Measurements from ENCODE around the gene SNX3.
"Not testable (repeated sequence)": the region's sequence is repeated elsewhere in the genome, so short reads cannot be mapped to it uniquely, and the experiment has no call there.

The SNX3 gene

DNA sequence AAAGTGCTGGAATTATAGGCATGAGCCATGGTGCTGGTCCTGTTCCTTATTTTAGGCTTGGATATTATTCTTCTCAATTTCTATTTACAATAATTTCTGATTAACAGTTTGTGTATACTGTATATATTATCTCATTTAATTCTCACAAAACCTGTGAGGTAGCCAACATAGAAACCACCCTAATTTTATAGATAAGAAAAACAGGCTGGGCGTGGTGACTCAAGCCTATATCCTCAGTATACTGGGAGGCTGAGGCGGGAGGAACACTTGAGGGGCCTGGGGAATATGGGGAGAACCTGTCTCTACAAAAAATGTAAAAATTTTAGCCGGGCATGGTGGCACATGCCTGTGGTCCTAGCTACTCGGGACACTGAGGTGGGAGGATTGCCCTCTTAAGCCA, 30.3 kb upstream of the SNX3 start:
- Histone ChIP-seq H3K9ac (ENCODE audit: low read depth, low read length) (no peak overlapping the region), H3K4me1 (ENCODE audit: control insufficient read depth, insufficient read depth, low read length) (peaks cover 7% of the 10 kb centered on the region), H3K4me3 (ENCODE audit: low read depth, low read length) (no peak overlapping the region), H3K36me3 (ENCODE audit: control insufficient read depth, insufficient read depth, low read length) (no peaks in the 10 kb centered on the region), H3K9me3 (ENCODE audit: control insufficient read depth, insufficient read depth, low read length) (no peaks in the 10 kb centered on the region), H3K27me3 (ENCODE audit: control insufficient read depth, insufficient read depth, low read length) (no peaks in the 10 kb centered on the region), H3K27ac (ENCODE audit: low read depth, low read length) (no peak overlapping the region)

DNA sequence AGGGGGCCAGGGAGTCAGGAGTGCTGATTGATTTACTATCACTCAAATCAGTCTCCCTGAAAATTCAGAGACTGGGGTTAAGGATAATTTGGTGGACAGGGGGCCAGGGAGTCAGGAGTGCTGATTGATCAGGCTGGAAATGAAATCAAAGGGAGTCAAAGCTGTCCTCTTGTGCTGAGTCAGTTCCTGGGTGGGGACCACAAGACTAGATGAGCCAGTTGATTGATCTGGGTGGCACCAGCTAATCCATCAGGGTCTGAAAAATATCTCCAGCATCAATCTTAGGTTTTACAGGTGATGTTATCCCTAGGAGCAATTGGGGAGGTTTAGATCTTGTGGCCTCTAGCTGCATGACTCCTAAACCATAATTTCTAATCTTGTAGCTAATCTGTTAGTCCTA, 27.9 kb upstream of the SNX3 start:
- no peaks in the 10 kb centered on the region for H3K9me3 ChIP-seq (ENCODE audit: control insufficient read depth, insufficient read depth, low read length)
- no peak overlapping the region for H3K27ac ChIP-seq (ENCODE audit: low read depth, low read length)
- no peaks in the 10 kb centered on the region for H3K27me3 ChIP-seq (ENCODE audit: control insufficient read depth, insufficient read depth, low read length)
- H3K9ac ChIP-seq (ENCODE audit: low read depth, low read length) = no peak overlapping the region
- no peaks in the 10 kb centered on the region for H3K36me3 ChIP-seq (ENCODE audit: control insufficient read depth, insufficient read depth, low read length)
- no peaks in the 10 kb centered on the region for H3K4me1 ChIP-seq (ENCODE audit: control insufficient read depth, insufficient read depth, low read length)
- H3K4me3 ChIP-seq (ENCODE audit: low read depth, low read length) = no peak overlapping the region

DNA sequence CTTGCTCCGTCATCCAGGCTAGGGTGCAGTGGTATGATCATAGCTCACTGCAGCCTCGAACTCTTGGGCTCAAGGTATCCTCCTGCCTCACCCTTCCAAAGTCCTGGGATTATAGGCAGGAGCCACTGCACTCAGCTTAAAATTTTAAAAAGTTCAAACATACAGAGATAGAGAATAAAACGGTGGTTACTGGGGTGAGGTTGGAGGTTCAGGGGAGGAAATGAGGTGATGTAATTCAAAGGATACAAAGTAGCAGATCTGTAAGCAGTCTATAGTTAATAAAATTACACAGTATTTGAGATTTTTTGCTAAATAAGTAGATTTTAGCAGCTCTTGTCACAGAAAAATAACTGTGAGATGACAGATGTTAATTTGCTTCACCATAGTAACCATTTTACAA, 26.5 kb upstream of the SNX3 start:
- Histone ChIP-seq H3K9ac (ENCODE audit: low read depth, low read length) (no peak overlapping the region), H3K9me3 (ENCODE audit: control insufficient read depth, insufficient read depth, low read length) (no peaks in the 10 kb centered on the region), H3K36me3 (ENCODE audit: control insufficient read depth, insufficient read depth, low read length) (no peaks in the 10 kb centered on the region), H3K4me1 (ENCODE audit: control insufficient read depth, insufficient read depth, low read length) (no peaks in the 10 kb centered on the region), H3K27ac (ENCODE audit: low read depth, low read length) (no peak overlapping the region), H3K4me3 (ENCODE audit: low read depth, low read length) (no peak overlapping the region), H3K27me3 (ENCODE audit: control insufficient read depth, insufficient read depth, low read length) (no peaks in the 10 kb centered on the region)

- Histone ChIP-seq H3K9ac (ENCODE audit: low read depth, low read length) (no peak overlapping the region), H3K4me3 (ENCODE audit: low read depth, low read length) (no peak overlapping the region), H3K27ac (ENCODE audit: low read depth, low read length) (no peak overlapping the region), H3K36me3 (ENCODE audit: control insufficient read depth, insufficient read depth, low read length) (no peaks in the 10 kb centered on the region), H3K9me3 (ENCODE audit: control insufficient read depth, insufficient read depth, low read length) (no peaks in the 10 kb centered on the region), H3K4me1 (ENCODE audit: control insufficient read depth, insufficient read depth, low read length) (no peaks in the 10 kb centered on the region), H3K27me3 (ENCODE audit: control insufficient read depth, insufficient read depth, low read length) (no peaks in the 10 kb centered on the region)
These were observed 25.5 kb upstream of the SNX3 start for GRCh38 chr6:108286366-108286765.

- no peaks in the 10 kb centered on the region for H3K27me3 ChIP-seq (ENCODE audit: control insufficient read depth, insufficient read depth, low read length)
- no peaks in the 10 kb centered on the region for H3K9me3 ChIP-seq (ENCODE audit: control insufficient read depth, insufficient read depth, low read length)
- H3K36me3 ChIP-seq (ENCODE audit: control insufficient read depth, insufficient read depth, low read length) = no peaks in the 10 kb centered on the region
- H3K4me1 ChIP-seq (ENCODE audit: control insufficient read depth, insufficient read depth, low read length) = peaks cover 3% of the 10 kb centered on the region
- no peak overlapping the region for H3K27ac ChIP-seq (ENCODE audit: low read depth, low read length)
- H3K9ac ChIP-seq (ENCODE audit: low read depth, low read length) = no peak overlapping the region
- H3K4me3 ChIP-seq (ENCODE audit: low read depth, low read length) = no peak overlapping the region
These were observed 24.5 kb upstream of the SNX3 start for GRCh38 chr6:108285381-108285780.

GRCh38 chr6:108277831-108278230, 17.0 kb upstream of the SNX3 start:
- no peaks in the 10 kb centered on the region for H3K36me3 ChIP-seq (ENCODE audit: control insufficient read depth, insufficient read depth, low read length)
- H3K9ac ChIP-seq (ENCODE audit: low read depth, low read length) = no peak overlapping the region
- H3K9me3 ChIP-seq (ENCODE audit: control insufficient read depth, insufficient read depth, low read length) = no peaks in the 10 kb centered on the region
- no peak overlapping the region for H3K4me3 ChIP-seq (ENCODE audit: low read depth, low read length)
- H3K27ac ChIP-seq (ENCODE audit: low read depth, low read length) = no peak overlapping the region
- peaks cover 11% of the 10 kb centered on the region for H3K4me1 ChIP-seq (ENCODE audit: control insufficient read depth, insufficient read depth, low read length)
- no peaks in the 10 kb centered on the region for H3K27me3 ChIP-seq (ENCODE audit: control insufficient read depth, insufficient read depth, low read length)

- Histone ChIP-seq H3K9me3 (ENCODE audit: control insufficient read depth, insufficient read depth, low read length) (no peaks in the 10 kb centered on the region), H3K4me3 (ENCODE audit: low read depth, low read length) (no peak overlapping the region), H3K36me3 (ENCODE audit: control insufficient read depth, insufficient read depth, low read length) (no peaks in the 10 kb centered on the region), H3K9ac (ENCODE audit: low read depth, low read length) (no peak overlapping the region), H3K27me3 (ENCODE audit: control insufficient read depth, insufficient read depth, low read length) (no peaks in the 10 kb centered on the region), H3K27ac (ENCODE audit: low read depth, low read length) (no peak overlapping the region), H3K4me1 (ENCODE audit: control insufficient read depth, insufficient read depth, low read length) (peaks cover 11% of the 10 kb centered on the region)
These were observed 16.5 kb upstream of the SNX3 start for GRCh38 chr6:108277295-108277694.

DNA sequence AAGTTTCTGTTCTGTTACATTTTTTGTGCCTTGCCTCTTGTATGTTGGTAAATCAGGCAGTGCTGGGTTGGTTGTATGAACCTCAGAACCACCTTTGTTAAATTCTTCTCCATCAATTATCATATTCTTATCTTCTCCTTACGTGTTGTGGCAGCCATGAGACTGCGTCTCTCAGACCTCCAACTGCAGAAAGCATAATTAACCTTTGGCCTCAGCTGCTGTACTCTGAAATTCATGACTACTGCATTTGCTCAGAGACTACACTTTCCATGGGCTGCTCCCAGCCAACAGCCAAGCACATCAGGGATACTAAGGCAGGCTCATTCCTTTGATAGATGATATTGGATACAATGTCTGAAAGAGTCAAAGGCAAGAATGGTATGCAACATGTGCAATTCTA, 15.1 kb upstream of the SNX3 start:
- Histone ChIP-seq H3K27ac (ENCODE audit: low read depth, low read length) (no peak overlapping the region), H3K36me3 (ENCODE audit: control insufficient read depth, insufficient read depth, low read length) (no peaks in the 10 kb centered on the region), H3K9me3 (ENCODE audit: control insufficient read depth, insufficient read depth, low read length) (no peaks in the 10 kb centered on the region), H3K4me1 (ENCODE audit: control insufficient read depth, insufficient read depth, low read length) (peaks cover 11% of the 10 kb centered on the region), H3K4me3 (ENCODE audit: low read depth, low read length) (no peak overlapping the region), H3K9ac (ENCODE audit: low read depth, low read length) (no peak overlapping the region), H3K27me3 (ENCODE audit: control insufficient read depth, insufficient read depth, low read length) (no peaks in the 10 kb centered on the region)

- no peaks in the 10 kb centered on the region for H3K36me3 ChIP-seq (ENCODE audit: control insufficient read depth, insufficient read depth, low read length)
- no peaks in the 10 kb centered on the region for H3K4me1 ChIP-seq (ENCODE audit: control insufficient read depth, insufficient read depth, low read length)
- no peaks in the 10 kb centered on the region for H3K9me3 ChIP-seq (ENCODE audit: control insufficient read depth, insufficient read depth, low read length)
These were observed 13.7 kb upstream of the SNX3 start for GRCh38 chr6:108274546-108274945.

DNA sequence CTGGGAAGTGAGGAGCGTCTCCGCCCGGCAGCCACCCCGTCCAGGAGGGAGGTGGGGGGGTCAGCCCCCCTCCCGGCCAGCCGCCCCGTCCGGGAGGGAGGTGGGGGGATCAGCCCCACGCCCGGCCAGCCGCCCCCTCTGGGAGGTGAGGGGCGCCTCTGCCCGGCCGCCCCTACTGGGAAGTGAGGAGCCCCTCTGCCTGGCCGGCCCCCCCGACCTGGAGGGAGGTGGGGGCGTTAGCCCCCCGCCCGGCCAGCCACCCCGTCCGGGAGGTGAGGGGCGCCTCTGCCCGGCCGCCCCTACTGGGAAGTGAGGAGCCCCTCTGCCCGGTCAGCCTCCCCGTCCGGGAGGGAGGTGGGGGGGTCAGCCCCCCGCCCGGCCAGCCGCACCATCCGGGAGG, 9.1 kb upstream of the SNX3 start:
- H3K27me3 ChIP-seq (ENCODE audit: control insufficient read depth, insufficient read depth, low read length); H3K9me3 ChIP-seq (ENCODE audit: control insufficient read depth, insufficient read depth, low read length); H3K27ac ChIP-seq (ENCODE audit: low read depth, low read length); H3K9ac ChIP-seq (ENCODE audit: low read depth, low read length); H3K4me3 ChIP-seq (ENCODE audit: low read depth, low read length); H3K36me3 ChIP-seq (ENCODE audit: control insufficient read depth, insufficient read depth, low read length); H3K4me1 ChIP-seq (ENCODE audit: control insufficient read depth, insufficient read depth, low read length): not testable (repeated sequence)

More at GRCh38 chr6:108274546-108274945, 13.7 kb upstream of the SNX3 start:
- H3K27me3 ChIP-seq (ENCODE audit: control insufficient read depth, insufficient read depth, low read length) = no peaks in the 10 kb centered on the region
- H3K9ac ChIP-seq (ENCODE audit: low read depth, low read length) = no peak overlapping the region
- H3K27ac ChIP-seq (ENCODE audit: low read depth, low read length) = no peak overlapping the region
- no peak overlapping the region for H3K4me3 ChIP-seq (ENCODE audit: low read depth, low read length)

DNA sequence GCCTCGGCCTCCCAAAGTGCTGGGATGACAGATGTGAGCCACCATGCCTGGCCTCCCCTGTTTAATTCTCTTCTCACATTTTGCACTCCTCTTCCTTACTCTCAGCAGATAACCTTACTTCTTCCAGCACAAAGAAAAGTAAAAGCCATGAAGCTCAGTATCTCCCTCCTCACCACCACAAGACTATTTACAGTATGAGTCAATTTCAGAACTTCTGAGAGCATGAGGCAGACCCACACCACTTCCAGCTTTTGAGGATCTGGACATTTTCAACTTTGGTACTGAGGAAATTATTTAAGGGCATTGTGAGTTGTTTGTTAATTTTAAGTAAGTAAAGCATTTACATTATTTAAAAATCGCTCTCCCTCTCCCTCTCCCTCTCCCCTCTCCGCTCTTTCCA, 8.0 kb upstream of the SNX3 start:
- no peak overlapping the region for H3K4me3 ChIP-seq (ENCODE audit: low read depth, low read length)

DNA sequence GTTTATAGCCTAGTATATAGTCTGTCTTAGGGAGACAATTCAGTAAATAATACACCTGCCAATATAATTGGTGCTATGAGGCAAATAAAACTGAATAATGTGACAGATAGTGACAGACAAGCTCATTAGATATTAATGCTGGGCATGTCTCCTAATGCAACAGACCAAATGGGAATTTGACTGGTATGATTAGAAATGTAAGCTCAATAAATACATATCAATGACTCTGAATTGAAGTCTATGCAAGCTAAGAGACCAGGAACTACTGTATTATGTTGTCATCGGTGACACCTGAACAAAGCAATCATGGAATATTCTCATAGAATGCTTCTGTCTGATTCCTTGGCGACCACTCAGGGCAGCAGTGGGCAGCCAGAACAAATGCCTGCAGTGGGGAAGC, 2.5 kb upstream of the SNX3 start:
- no peak overlapping the region for H3K4me3 ChIP-seq (ENCODE audit: low read depth, low read length)
- H3K27me3 ChIP-seq (ENCODE audit: control insufficient read depth, insufficient read depth, low read length) = no peaks in the 10 kb centered on the region
- no peak overlapping the region for H3K27ac ChIP-seq (ENCODE audit: low read depth, low read length)
- peaks cover 8% of the 10 kb centered on the region; the same call in 1 of the 2 replicates for H3K4me1 ChIP-seq (ENCODE audit: control insufficient read depth, insufficient read depth, low read length)
- no peaks in the 10 kb centered on the region for H3K9me3 ChIP-seq (ENCODE audit: control insufficient read depth, insufficient read depth, low read length)
- H3K9ac ChIP-seq (ENCODE audit: low read depth, low read length) = no peak overlapping the region
- no peaks in the 10 kb centered on the region for H3K36me3 ChIP-seq (ENCODE audit: control insufficient read depth, insufficient read depth, low read length)

More for the DNA sequence above, 8.0 kb upstream of the SNX3 start:
- H3K27me3 ChIP-seq (ENCODE audit: control insufficient read depth, insufficient read depth, low read length) = no peaks in the 10 kb centered on the region
- no peaks in the 10 kb centered on the region for H3K9me3 ChIP-seq (ENCODE audit: control insufficient read depth, insufficient read depth, low read length)
- H3K27ac ChIP-seq (ENCODE audit: low read depth, low read length) = no peak overlapping the region
- no peaks in the 10 kb centered on the region for H3K4me1 ChIP-seq (ENCODE audit: control insufficient read depth, insufficient read depth, low read length)
- no peaks in the 10 kb centered on the region for H3K36me3 ChIP-seq (ENCODE audit: control insufficient read depth, insufficient read depth, low read length)
- no peak overlapping the region for H3K9ac ChIP-seq (ENCODE audit: low read depth, low read length)

All from HUES48 (cell line).